HuH-7 (cell line): Measurements from ENCODE around the gene UPK3BL2.
"Not testable (repeated sequence)": the region's sequence is repeated elsewhere in the genome, so short reads cannot be mapped to it uniquely, and the experiment has no call there.

Experiments
- DNase-seq: peaks from one replicate; pipeline ENCODE4 v3.0.0; 2011; ENCODE audit warnings: low spot score

Gene UPK3BL2

GRCh38 chr7:102493220-102493935 is 50.1 kb downstream of the UPK3BL2 start:
- not testable (repeated sequence) for DNase-seq

GRCh38 chr7:102490529-102491075 is 52.9 kb downstream of the UPK3BL2 start:
- DNase-seq = not testable (repeated sequence)
